Subcutaneous adipose tissue (tissue), 4 donors: ENCODE data around the gene GIMAP5. TPM values are rescaled to one million over a fixed set of nuclear protein-coding genes. Genes with fewer than 3 reads are reported as not detected.

ENCODE experiments used
- total RNA-seq, 4 donors: library from RNA; depleted of rRNA; stranded (reverse); fragments of >200 nt; gene quantifications; one replicate each; pipeline ENCODE4 v1.1.0, GENCODE V29; 2016
- TF ChIP-seq, protein P1 (sequence below): fragments of 450-650 bp; IDR thresholded peaks from one replicate; pipeline ENCODE4 v1.5.1; 2016; ENCODE audit warnings: low read depth, mild to moderate bottlenecking, control low read depth, antibody characterized with exemption, moderate library complexity

GIMAP5 gene
- 10 to 100 TPM; 31.1 to 89.7 (median 50.4) TPM for total RNA-seq

DNA sequence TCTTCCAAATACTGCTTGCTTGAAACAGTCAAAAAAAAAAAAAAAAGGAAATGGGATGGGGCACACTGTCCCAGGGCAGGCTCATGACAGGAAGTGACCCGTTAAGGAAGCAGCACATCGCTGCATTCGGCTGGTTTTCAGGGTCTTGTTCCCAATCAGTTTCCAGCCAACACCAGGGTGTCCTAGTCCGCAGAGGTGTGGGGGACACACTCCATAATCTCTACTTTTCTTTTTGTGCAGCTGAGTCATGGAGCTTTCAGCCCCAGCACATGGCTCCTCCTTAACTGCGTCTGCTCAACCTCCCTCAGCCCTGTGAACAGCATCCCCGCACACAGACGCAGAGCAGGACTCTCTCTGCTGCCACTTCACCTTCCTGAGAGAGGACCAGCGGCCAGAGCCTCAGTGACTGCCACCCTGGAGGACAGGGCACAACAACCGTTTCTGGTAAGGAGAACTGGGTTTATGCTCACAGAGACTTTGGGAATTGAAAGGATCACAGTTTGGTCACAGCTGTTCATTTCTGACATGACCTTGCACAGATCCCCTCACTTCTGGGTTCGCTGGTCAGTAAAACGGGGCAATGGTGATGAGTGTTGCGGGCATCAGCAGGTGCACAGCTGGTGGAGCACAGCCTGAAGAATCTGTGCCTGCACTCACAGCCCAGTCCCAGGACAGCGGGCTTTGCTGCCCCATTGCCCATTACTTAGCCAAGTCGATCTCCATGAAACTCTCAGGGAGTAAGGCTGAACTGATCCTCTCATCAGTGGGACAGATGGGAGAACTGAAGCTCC, at the start of gene GIMAP5:
Gene GIMAP5 (plus strand): TSS at position 154 of the 791 bp plus-strand sequence. CDS start 3,467 bp downstream, outside the sequence.
- TF ChIP-seq, protein P1, sequence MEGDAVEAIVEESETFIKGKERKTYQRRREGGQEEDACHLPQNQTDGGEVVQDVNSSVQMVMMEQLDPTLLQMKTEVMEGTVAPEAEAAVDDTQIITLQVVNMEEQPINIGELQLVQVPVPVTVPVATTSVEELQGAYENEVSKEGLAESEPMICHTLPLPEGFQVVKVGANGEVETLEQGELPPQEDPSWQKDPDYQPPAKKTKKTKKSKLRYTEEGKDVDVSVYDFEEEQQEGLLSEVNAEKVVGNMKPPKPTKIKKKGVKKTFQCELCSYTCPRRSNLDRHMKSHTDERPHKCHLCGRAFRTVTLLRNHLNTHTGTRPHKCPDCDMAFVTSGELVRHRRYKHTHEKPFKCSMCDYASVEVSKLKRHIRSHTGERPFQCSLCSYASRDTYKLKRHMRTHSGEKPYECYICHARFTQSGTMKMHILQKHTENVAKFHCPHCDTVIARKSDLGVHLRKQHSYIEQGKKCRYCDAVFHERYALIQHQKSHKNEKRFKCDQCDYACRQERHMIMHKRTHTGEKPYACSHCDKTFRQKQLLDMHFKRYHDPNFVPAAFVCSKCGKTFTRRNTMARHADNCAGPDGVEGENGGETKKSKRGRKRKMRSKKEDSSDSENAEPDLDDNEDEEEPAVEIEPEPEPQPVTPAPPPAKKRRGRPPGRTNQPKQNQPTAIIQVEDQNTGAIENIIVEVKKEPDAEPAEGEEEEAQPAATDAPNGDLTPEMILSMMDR: no peak

DNA sequence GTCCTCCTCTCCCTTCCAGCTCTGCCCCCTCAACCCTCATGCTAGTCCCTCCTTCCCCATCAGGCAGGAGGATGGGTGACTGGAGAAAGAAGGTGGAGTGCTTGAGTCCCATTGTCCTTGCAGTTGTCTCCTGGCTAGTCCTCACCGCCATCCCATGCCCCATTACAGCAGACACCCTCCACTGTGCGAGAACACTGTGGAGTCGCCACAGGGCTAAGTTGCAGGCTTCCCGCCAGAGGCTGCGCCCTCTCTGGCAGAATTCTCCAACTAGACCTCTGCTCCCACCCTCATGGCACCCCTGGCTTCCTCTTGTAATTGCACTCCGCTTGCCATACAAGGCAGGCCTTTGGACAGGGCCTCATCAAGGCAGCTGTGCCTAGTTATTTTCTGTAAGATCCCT, 48.6 kb upstream of the GIMAP5 start:
- TF ChIP-seq, protein P1: no peak

DNA sequence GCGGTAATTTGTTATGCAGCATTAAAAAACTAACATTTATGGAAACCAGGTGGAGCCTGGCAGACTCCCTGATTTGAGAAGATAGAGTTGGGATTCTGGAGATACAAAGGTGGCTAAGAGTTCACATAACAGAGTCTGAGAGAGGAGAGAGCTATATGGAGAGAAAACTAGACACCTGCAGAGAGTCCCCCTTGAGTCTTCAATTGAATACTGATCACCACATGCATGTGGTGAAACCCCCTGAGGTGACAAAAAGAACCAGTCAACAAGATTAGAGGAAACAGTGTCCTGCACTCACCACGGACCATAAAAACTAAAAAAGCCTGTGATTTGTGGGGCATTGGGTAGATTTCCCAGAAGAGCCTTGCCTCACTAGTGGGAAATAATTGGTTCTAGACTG, 41.6 kb upstream of the GIMAP5 start:
- TF ChIP-seq, protein P1: no peak

DNA sequence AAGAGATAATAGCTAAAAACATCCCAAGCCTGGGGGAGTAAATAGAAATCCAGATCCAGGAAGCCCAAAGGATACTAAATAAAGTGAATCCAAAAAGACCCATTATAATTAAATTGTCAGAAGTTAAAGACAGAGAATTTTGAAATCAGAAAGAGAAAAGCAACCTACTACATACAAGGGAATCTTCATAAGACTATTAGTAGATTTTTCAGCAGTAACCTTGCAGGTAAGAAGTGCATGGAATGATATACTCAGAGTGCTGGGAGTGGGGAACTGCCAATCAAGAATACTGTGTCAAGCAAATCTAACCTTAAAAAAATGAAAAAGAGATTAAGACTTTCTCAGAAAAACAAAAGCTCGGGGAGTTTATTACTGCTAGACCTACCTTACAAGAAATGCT, 34.0 kb upstream of the GIMAP5 start:
- TF ChIP-seq, protein P1: no peak

DNA sequence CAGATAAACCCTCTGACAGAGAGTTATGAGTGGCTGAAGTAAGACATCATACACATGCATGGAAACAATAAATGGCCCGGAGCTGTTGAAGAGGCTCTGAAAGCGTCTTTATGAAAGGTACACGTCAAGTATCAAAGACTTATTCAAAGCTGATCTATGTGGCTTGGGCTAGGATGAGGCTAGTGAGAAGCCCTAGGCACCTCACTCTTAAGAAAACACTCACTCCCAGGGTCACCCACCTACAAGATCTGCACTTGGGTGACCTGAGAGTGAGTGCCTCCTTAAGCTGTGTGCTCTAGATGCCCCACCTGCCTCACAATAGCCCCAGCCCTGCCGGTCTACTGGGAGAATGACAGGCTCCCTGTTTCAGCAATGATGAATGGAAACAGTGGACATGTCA, 21.9 kb upstream of the GIMAP5 start:
- TF ChIP-seq, protein P1: no peak

DNA sequence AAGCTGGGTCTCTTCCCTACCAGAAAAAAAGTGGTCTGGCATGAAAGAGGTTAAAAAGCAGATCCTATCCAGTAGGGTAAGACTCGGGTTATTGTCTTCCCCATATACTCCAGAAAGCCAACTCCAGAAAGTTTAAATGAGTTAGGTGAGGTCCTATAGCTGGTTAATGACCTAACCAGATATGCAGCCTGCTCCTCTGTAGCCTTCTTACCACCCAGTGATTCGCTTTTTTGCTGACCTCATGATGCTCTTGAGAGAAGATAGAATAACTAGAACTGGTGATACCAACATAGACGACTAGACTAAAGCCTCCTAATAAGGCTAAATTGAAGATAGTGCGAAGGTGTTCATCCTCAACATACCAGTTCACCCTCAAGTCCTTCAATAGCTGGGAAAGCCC, 21.5 kb upstream of the GIMAP5 start:
- TF ChIP-seq, protein P1: no peak

DNA sequence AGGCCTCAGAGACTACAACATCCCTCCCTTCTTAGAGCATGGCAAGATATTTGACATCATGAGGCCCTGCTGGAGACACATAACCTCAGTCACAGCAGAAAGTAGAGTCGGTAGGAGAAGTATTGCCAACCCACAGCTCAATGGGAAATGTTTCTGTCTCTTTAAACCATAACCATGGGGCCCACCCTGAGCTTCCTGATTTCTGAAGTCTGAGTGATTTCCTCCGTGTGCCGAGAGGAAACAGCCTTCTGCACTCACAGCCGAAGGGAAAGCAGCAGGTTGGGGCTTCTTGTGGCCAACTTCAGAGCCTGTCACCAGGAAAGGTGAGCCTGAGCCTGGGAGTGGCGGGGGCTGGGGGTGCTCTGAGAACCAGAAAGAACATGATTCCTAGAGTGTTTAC, 20.9 kb upstream of the GIMAP5 start, which contains the start of gene GIMAP1:
Gene GIMAP1 (plus strand): TSS at position 246 of the 400 bp plus-strand sequence. CDS start 2,435 bp downstream, outside the sequence.
- TF ChIP-seq, protein P1: no peak
